ENCODE measurements around the gene ECHS1. TPM values are rescaled to one million over a fixed set of nuclear protein-coding genes. Genes with fewer than 3 reads are reported as not detected.

ECHS1 gene
- polyA plus RNA-seq, 2 of the 4 experiments (the other 2 are of a cell fraction) = 66.7 to 133 TPM

- TF ChIP-seq REST (IDR thresholded peaks at IDR 0.05) (no peak), POLR2A (IDR thresholded peaks at IDR 0.05; ENCODE audit: low read length) (no peak), CBX8 (IDR thresholded peaks at IDR 0.05) (no peak)
- TF ChIP-seq, protein P1, sequence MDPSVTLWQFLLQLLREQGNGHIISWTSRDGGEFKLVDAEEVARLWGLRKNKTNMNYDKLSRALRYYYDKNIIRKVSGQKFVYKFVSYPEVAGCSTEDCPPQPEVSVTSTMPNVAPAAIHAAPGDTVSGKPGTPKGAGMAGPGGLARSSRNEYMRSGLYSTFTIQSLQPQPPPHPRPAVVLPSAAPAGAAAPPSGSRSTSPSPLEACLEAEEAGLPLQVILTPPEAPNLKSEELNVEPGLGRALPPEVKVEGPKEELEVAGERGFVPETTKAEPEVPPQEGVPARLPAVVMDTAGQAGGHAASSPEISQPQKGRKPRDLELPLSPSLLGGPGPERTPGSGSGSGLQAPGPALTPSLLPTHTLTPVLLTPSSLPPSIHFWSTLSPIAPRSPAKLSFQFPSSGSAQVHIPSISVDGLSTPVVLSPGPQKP (IDR thresholded peaks at IDR 0.05; ENCODE audit: low read depth, low read length) = no peak
Observed at GRCh38 chr10:133394801-133395221, 21.7 kb upstream of the ECHS1 start (continued).

DNA sequence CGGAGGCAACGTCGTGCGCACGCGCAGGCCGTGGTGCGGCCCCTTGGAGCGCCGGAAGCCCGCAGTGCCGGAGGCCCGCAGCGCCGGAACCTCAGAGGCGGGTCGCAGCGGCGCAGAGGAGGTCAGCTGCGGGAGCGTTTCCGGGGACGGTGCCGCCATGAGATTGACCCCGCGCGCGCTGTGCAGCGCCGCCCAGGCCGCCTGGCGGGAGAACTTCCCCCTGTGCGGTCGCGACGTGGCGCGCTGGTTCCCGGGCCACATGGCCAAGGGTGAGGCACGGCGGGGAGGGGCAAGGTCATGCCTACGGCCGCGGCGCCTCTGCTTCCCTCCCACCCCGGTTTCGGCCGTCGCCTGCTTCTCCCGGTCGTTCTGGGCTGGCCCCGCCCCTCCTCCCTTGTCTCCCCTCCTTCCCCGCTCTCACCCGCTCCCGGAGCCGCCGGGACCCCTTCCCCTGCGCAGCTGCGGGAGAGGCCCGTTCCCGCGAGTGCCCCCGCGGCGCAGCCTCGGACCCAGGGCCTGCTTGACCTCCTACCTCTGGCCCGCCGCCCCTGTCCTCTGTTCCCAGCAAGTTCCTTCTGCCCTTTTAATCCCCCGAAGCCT lies 21.0 kb upstream of the ECHS1 start, which contains the start of gene MTG1:
Gene MTG1, plus strand, starts transcription at position 94 of the 600 bp plus-strand sequence. Its CDS starts 64 bp downstream, at position 158.
- peaks cover 14% of the 10 kb centered on the region; the same call in 2 of the 3 replicates for H3K4me1 ChIP-seq
- ChIA-PET CTCF (interaction anchor here (0.6 to 1.9 kb wide), 3 partner anchors 19 to 66 kb away, joined by 3 to 5 read pairs (median 3); no protein-coding TSS in a partner anchor), POLR2A (no interaction called here)
- ATAC-seq = peak; percentile 98 to 100
- peak within 1 kb of the TSS; percentile 83 for H3K4me2 ChIP-seq
- peak within 1 kb of the TSS; percentile 85 to 97 for H3K27ac ChIP-seq
- FAIRE-seq = no peak
- peak within 1 kb of the TSS; percentile 63 for H3K4me3 ChIP-seq
- peak; percentile 93 to 97 for DNase-seq (ENCODE audit: low read depth in 1 of 2, low spot score in 1 of 2)
- H3K9me3 ChIP-seq = no peaks in the 10 kb centered on the region
- WGBS (ENCODE audit: missing lambda C conversion rate) = 3% methylated on average over 17 of the region's 69 CpGs
- TF ChIP-seq EP300 (IDR thresholded peaks at IDR 0.05) = no peak
- TF ChIP-seq ESRRA (IDR thresholded peaks at IDR 0.05; ENCODE audit: borderline replicate concordance, low read length) = no peak
- no peak for TF ChIP-seq POLR2AphosphoS2 (conservative IDR thresholded peaks at IDR 0.05; ENCODE audit: low read length)
- TF ChIP-seq FOSB (CRISPR knock-in tag; IDR thresholded peaks at IDR 0.05) = no peak
- peak; percentile 78; the same call in 2 of the 3 replicates for TF ChIP-seq BCL3 (IDR thresholded peaks at IDR 0.05)
- no peak for TF ChIP-seq ZC3H11A (IDR thresholded peaks at IDR 0.05)
- no peak for TF ChIP-seq EHMT2 (IDR thresholded peaks at IDR 0.05; ENCODE audit: low read depth)
- no peak for TF ChIP-seq ZNF302 (CRISPR knock-in tag; IDR thresholded peaks at IDR 0.05)
- no peak for TF ChIP-seq HEYL (CRISPR knock-in tag; IDR thresholded peaks at IDR 0.05)
- TF ChIP-seq, protein P2, sequence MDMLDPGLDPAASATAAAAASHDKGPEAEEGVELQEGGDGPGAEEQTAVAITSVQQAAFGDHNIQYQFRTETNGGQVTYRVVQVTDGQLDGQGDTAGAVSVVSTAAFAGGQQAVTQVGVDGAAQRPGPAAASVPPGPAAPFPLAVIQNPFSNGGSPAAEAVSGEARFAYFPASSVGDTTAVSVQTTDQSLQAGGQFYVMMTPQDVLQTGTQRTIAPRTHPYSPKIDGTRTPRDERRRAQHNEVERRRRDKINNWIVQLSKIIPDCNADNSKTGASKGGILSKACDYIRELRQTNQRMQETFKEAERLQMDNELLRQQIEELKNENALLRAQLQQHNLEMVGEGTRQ (IDR thresholded peaks at IDR 0.05) = peak; percentile 37
- TF ChIP-seq CEBPB (IDR thresholded peaks at IDR 0.05) = no peak
- TF ChIP-seq PBX3 (IDR thresholded peaks at IDR 0.05) = peak; percentile 58; the same call in 1 of the 2 replicates
- 0 out of 2 replicates have a peak, but pooled peaks have one; percentile 20 for TF ChIP-seq GATA3 (IDR thresholded peaks at IDR 0.05; ENCODE audit: borderline replicate concordance)
- no peak for TF ChIP-seq RARB (CRISPR knock-in tag; IDR thresholded peaks at IDR 0.05)
- TF ChIP-seq, protein P3, sequence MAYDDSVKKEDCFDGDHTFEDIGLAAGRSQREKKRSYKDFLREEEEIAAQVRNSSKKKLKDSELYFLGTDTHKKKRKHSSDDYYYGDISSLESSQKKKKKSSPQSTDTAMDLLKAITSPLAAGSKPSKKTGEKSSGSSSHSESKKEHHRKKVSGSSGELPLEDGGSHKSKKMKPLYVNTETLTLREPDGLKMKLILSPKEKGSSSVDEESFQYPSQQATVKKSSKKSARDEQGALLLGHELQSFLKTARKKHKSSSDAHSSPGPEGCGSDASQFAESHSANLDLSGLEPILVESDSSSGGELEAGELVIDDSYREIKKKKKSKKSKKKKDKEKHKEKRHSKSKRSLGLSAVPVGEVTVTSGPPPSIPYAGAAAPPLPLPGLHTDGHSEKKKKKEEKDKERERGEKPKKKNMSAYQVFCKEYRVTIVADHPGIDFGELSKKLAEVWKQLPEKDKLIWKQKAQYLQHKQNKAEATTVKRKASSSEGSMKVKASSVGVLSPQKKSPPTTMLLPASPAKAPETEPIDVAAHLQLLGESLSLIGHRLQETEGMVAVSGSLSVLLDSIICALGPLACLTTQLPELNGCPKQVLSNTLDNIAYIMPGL (CRISPR knock-in tag; IDR thresholded peaks at IDR 0.05; ENCODE audit: borderline replicate concordance) = no peak
- no peak for TF ChIP-seq FOSL2 (IDR thresholded peaks at IDR 0.05)
- no peak for TF ChIP-seq FOSL2 (CRISPR knock-in tag; IDR thresholded peaks at IDR 0.05)
- no peak for TF ChIP-seq CTCF (IDR thresholded peaks at IDR 0.05)
- peak; percentile 82 to 95 for TF ChIP-seq JUN (IDR thresholded peaks at IDR 0.05)
- TF ChIP-seq, protein P1 (IDR thresholded peaks at IDR 0.05; ENCODE audit: low read depth, low read length) = no peak
- no peak for TF ChIP-seq ZSCAN20 (CRISPR knock-in tag; IDR thresholded peaks at IDR 0.05)
- no peak for TF ChIP-seq TP53 (CRISPR knock-in tag; IDR thresholded peaks at IDR 0.05)
- no peak for TF ChIP-seq JUNB (IDR thresholded peaks at IDR 0.05)
